Measurements from ENCODE around the gene IFNG. TPM values are rescaled to one million over a fixed set of nuclear protein-coding genes. Genes with fewer than 3 reads are reported as not detected.
"Not testable (repeated sequence)": the region's sequence is repeated elsewhere in the genome, so short reads cannot be mapped to it uniquely, and the experiment has no call there.

The IFNG gene
- not detected in 2 replicates for total RNA-seq (ENCODE audit: low replicate concordance)

DNA sequence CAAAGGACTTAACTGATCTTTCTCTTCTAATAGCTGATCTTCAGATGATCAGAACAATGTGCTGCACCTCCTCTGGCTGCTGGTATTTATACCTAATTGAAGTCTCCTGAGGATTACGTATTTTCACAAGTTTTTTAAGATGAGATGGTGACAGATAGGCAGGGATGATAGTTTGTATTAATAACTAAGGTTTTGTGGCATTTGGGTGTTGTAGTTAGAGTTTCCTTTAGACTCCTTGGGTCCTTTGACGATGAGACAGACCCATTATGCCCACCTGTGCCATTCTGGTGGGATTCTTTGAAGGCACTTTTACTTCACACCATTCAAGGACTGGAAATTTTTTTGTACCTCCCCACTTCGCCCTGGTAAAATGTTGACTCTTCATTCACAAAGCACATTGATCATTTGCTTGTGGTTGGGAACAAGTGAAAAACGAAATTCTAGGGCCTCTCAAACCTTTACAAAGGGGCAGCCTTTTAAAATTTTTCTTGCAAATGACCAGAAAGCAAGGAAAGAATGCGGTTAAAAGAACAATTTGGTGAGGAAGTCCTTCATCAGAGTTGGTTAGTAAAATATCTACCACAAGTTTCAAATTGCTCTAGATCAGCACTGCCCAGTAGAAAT, at the start of gene IFNG:
IFNG (minus strand) TSS at position 60 of the 624 bp plus-strand sequence. CDS start 125 bp downstream, outside the sequence.
- no peak for DNase-seq (ENCODE audit: low read depth)
- no peak within 1 kb of the TSS for H3K4me3 ChIP-seq (ENCODE audit: low read depth, low read length)
- TF ChIP-seq CTCF (IDR thresholded peaks at IDR 0.05; ENCODE audit: insufficient read depth, low read length), result no peak

GRCh38 chr12:68209048-68209728, 49.6 kb upstream of the IFNG start:
- H3K4me3 ChIP-seq (ENCODE audit: low read depth, low read length); DNase-seq (ENCODE audit: low read depth): not testable (repeated sequence)

DNA sequence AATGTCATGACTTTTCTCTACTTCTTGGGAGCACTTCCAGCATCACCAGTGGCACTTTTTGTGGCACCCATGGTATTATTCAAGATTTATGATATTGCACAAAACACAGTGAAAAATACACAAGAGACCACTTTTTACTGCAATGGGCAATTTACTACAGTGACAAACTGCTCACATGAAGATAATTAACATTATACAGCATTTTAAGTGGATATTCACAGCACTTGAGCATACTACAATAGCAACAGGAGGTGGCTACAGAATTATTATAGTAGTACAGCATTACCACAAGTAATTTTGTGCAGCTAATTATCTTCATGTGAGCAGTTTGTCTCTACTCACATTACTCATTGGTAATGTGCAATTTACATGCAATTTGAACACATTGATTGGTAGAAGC, 47.7 kb upstream of the IFNG start:
- no peak overlapping the region for H3K4me3 ChIP-seq (ENCODE audit: low read depth, low read length)
- no peak for DNase-seq (ENCODE audit: low read depth)
- no peak for TF ChIP-seq CTCF (IDR thresholded peaks at IDR 0.05; ENCODE audit: insufficient read depth, low read length)

DNA sequence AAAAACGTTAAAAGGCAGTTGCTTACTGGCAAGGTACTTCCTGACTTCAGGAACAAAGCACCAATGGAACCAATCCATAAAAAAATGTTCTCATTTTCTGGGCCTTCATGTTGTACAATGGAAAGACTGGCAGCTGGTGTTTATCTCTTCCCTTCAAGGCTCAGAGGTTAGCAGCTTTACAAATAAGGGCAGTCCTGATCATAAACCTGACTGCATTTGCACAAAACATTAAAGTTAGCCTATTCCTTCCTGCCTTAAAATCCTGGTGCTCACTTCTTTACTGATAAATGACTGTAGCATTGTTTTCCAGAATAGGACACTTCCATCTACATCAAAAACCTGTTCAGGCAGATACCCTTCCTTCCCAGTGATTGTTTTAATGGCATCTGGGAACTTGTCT, 46.9 kb upstream of the IFNG start:
- no peak for DNase-seq (ENCODE audit: low read depth)
- no peak overlapping the region for H3K4me3 ChIP-seq (ENCODE audit: low read depth, low read length)
- no peak for TF ChIP-seq CTCF (IDR thresholded peaks at IDR 0.05; ENCODE audit: insufficient read depth, low read length)

GRCh38 chr12:68203460-68203875, 43.9 kb upstream of the IFNG start:
- no peak overlapping the region for H3K4me3 ChIP-seq (ENCODE audit: low read depth, low read length)
- DNase-seq (ENCODE audit: low read depth), result no peak
- TF ChIP-seq CTCF (IDR thresholded peaks at IDR 0.05; ENCODE audit: insufficient read depth, low read length), result no peak

DNA sequence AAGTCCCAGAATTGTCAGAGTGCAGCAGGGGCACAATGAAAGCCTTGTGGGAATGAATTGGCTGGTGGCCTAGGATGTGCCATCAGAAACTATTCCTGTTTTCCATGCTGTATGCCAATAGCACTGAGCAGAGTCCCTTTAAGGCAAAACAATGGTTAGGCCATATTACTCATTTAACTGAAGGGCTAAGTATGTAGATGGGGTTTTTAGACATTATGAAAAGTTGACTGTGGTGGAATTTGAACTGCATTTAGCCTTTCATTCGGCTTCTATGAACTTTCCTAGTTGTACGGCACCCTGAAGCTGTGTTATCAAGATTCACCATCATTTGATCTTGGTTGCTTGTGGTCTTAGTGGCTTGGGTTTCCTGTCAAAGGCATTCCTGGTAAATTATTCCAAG, 41.3 kb upstream of the IFNG start:
- no peak for TF ChIP-seq CTCF (IDR thresholded peaks at IDR 0.05; ENCODE audit: insufficient read depth, low read length)
- H3K4me3 ChIP-seq (ENCODE audit: low read depth, low read length), result no peak overlapping the region
- DNase-seq (ENCODE audit: low read depth), result no peak

DNA sequence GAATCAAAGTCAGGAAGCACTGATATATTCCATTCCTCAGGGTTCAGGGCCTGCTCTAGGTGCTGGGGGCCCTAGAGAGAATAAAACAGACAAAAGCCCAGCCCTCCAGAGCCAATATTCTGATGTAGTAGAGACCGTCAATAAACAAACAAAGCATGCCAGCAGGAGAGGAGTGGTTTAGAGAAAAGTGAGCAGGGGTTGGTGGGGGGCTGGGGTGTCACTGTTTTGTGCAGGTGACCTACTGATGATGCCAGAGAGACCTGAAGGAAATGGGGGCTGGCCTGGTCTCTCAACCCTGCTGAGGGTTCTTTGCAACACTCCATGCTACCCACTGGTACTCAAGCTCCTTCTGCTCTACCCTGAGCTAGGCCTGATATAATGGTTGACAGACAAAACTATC, 39.6 kb upstream of the IFNG start:
- no peak for DNase-seq (ENCODE audit: low read depth)
- no peak for TF ChIP-seq CTCF (IDR thresholded peaks at IDR 0.05; ENCODE audit: insufficient read depth, low read length)
- H3K4me3 ChIP-seq (ENCODE audit: low read depth, low read length), result no peak overlapping the region
